Measurements from ENCODE around the gene PAM. TPM values are rescaled to one million over a fixed set of nuclear protein-coding genes. Genes with fewer than 3 reads are reported as not detected.

The PAM gene
- total and polyA plus RNA-seq, 2 of the 8 experiments (the other 6 are each of a cell fraction or from before 2014, with no cell fraction given), result 30.4 to 67.8 TPM

- no peak for TF ChIP-seq TBP (IDR thresholded peaks at IDR 0.05; ENCODE audit: low read depth, low read length)
- TF ChIP-seq HDAC2 (IDR thresholded peaks at IDR 0.05; ENCODE audit: borderline replicate concordance in 1 of 2, low read depth in 2 of 2, low read length in 2 of 2), result no peak
- no peak for TF ChIP-seq EGR1 (IDR thresholded peaks at IDR 0.05; ENCODE audit: borderline replicate concordance, low read depth, low read length)
These were observed 12.9 kb upstream of the PAM start (continued) for GRCh38 chr5:102742215-102742614.

All from H1 (cell line).